Measurements from ENCODE around the gene PPM1F.
"Not testable (repeated sequence)": the region's sequence is repeated elsewhere in the genome, so short reads cannot be mapped to it uniquely, and the experiment has no call there.

Gene PPM1F

DNA sequence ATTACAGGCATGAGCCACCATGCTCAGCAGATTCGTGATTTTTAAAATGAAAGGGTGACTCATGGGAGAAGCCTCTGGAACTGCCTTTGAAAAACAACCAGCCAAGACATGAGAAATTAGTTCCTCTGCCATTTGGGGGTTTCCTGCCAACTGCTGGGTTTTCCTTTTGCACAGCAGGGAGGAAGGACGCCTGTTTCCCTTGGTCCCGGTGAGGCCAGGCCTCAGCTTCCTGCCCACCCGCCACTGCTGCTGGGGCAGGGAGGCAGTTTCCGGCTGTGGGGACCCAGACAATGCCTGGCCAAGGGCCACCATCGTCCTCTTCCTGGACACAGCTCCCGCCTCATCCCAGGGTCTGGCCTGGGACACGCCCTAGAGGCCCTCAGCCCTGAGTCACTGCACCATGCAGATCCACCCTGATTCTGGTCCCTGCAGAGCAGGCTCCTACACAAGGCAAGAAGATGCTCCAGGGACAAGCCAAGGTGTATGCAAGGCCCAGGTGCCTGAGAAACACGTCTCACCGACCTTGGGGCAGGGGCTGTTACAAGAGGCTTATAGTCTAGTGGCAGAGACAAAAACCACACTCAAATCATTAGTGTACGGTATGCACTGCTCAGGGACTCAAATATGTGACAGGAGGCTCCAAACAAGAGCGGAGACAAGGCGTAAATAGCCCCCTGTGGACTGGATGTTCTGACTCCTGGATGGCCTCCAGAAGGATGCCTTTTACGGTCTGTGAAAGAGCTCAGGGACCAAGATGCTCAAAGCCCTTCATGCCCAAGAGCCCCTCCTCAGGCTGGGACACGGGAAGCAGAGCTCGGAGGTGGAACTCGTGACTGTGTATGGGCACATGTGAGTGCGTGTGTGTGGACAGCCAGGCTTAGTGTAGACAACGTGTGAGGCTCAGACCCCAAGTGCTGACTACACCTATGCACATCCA, 10.0 kb downstream of the PPM1F start:
- H3K4me3 ChIP-seq (ENCODE audit: low read depth, low read length) = no peak overlapping the region

DNA sequence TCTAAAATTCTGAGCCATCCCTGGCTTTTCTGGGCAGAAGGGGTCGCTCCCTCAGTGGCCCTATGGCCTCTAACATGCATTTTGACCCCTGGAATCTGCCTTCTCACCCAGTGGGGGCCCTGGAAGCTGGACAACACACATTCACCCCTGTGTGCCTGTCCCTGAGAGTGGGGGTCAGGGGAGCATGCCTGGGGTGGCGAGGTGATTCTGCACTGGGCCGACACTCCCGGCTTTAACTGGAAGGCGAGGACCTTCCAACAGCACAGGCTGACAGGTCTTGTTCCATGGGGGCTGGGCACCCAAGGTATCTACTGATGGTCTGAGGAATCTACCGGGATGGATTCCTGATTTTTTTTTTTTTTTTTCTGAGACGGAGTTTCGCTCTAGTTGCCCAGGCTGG, 10.7 kb downstream of the PPM1F start:
- no peak overlapping the region for H3K4me3 ChIP-seq (ENCODE audit: low read depth, low read length)

DNA sequence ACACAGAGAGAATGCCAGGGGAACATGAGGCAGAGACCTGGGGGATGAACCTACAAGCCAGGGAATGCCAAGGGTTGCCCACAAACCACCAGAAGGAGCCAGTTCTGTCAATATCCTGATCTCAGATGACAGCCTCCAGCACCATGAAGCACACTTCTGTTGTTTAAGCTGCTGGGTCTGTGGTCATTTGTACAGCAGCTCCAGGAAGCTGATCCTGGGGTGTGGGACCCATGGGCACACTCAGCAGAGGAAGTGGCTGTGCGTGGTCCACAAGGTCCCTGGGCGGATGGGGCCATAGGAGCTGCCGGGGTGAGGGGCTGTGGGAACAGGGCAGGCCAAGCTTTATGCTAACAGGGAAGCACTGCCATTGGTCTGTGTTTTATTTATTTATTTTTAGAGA, 12.1 kb downstream of the PPM1F start:
- H3K4me3 ChIP-seq (ENCODE audit: low read depth, low read length) = no peak overlapping the region

DNA sequence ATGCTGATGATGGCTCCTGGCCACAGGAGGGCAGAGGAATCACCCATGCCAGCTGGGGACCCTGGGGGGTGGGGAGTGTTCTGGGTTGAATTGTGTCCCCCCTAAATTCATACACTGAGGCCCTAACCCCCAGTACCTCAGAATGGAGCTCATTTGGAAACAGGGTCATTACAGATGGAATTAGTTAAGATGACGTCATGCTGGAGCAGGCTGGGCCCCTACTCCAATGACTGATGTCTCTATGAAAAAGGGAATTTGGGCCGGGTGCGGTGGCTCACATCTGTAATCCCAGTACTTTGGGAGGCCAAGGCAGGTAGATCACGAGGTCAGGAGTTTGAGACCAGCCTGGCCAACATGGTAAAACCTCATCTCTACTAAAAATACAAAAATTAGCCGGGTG, 12.7 kb downstream of the PPM1F start:
- H3K4me3 ChIP-seq (ENCODE audit: low read depth, low read length) = not testable (repeated sequence)

DNA sequence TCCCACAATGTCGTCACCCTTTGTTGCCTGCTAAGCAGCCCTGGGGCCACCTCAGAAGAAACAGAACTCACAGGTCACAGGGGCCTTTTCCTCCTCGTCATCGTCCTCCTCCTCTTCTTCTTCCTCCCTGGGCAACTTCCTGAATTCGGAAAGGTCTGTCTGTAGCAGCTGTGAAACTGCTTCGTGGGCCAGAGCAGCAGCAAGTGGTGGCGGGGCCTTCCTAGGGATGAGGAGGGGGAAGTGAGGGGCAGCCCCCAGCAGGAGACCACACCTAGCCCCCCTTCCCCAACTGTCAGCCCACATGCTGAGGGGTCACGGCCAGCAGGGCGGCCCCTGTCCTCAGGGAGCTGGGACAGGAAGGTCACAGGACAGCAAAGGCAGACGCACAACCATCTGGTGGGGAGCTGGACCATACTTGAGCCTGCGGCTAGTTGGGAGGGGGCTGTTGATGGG, 13.2 kb downstream of the PPM1F start:
- H3K4me3 ChIP-seq (ENCODE audit: low read depth, low read length) = no peak overlapping the region

DNA sequence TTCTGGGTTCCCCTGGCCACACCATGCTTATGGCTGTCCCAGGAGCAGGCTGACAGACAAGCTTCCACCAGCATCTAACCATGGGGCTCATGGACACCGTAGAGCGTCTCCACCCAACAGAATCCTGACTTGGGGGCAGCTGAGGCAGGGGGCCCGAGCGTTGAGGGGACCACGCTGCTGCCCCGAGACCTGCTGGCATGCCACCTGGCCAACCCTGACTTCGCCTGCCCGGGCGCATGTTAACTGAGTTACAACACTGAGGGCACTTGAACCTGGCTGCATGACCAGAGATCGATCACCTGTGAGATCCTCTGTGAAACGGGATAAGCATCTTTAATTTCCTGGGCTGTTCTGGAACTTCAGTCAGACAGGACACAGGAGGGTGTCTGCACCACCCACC, 13.7 kb downstream of the PPM1F start:
- H3K4me3 ChIP-seq (ENCODE audit: low read depth, low read length) = no peak overlapping the region

DNA sequence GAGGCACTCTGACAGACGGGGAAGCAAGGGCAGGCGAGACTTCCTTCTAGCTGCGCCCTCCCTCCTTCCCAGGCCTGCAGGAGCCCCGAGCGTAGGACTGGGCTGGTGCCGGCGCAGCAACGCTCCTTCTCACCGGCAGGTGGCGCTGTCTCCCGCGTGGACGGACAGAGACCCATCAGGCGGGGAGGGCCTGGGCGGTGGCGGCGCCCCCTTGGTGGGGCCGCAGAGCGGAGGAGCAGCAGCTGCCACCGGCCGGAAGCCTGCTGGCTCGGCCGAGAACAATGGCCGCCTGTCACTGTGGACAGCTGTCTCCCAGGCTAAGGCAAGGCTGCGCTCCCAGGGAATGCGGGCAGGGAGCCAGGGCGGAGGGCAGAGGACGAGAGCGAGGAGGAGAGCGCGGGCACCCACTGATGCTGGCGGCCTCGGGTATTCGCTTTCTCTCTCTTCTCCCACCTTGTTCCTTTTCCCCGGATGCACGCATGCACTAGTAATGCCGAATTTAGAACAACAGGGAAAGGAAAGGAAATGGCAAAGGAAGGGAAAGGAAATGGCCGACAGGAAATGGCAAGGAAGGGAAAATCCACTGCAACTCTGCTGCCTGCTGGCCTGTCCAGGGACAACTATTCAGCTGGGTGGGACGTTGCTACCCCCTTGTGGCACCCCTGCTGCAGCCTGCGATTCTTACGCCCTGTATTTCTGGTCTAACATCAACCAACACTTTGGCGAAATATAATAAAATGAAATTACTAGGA, 14.4 kb downstream of the PPM1F start:
- H3K4me3 ChIP-seq (ENCODE audit: low read depth, low read length) = peak overlapping the region; percentile 82

DNA sequence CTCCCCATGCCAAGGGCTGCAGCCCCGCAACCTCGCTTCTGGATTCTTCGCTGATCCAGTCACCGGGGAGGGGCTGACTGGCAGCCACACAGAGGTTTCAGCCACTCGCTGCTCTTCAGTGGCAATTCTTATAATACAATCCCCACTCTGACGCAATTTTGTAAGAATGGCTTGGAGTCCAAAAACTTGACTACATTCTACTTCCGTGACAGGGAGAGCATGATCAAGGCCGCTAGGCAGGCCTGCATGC, 14.9 kb downstream of the PPM1F start:
- H3K4me3 ChIP-seq (ENCODE audit: low read depth, low read length) = no peak overlapping the region

DNA sequence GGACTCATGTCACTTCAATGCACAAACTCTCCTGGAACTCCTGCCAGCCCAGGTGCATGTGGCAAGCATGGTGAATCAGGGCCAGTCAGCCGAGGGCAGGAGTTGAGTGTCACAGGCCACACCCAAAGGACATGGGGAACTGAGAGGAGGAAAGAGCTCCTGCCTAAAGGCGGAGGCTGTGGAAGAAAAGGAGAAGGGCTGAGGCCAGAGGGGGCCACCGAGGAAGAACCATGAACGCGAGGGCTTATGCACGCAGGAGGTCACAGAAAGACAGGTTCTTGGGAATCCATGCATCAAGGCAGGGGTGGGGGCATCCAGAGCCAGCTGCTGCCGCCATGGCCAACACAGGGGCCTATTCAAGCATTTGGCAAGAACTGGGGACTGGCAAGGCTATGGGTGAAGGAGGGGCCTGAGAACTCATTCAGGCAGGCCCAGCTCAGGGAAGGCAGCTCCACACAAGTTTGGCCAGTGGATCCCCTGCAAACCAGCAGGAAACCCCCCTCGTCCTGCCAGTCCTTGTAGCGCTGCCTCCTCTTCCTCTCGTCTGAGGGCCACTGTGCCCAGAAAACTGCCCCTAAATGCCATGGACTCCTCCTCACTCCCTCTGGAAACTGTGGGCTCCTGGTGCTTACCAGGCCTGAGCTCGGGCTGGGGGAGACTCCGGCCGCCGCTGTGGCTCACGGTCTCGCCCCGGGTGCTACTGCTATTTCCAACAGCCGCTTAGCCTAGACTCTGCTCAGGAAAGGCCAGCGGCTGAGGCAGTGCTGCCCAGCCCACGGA, 15.4 kb downstream of the PPM1F start:
- H3K4me3 ChIP-seq (ENCODE audit: low read depth, low read length) = no peak overlapping the region

DNA sequence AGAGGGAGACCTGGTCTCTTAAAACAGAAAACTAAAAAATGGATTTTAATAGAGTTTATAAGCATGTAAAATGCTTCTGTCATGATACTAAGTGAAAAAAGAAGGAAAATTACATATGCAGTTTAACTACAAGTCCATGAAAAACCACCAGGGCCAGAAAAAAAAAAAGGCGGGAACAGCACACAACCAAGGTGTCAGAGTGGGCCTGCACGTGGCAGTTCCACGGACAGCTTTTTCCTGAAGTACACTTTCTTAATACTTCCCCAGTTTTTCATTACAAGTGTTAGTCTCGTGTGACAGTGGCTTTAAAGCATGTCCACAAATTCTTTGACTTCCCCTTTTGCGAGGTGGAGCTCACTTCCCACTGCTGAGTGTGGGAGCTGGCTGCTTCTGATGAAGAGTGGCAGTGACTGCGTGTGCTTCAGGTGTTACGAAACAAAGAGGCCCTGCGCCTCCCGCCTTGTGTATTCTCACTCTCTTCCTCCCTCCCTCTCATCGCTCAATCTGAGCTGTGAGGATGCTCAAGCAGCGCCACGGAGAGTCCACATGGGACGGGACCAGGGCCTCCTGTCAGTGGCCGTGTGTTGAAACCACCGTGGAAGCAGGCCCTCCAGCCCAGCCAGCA, 16.4 kb downstream of the PPM1F start:
- H3K4me3 ChIP-seq (ENCODE audit: low read depth, low read length) = no peak overlapping the region

DNA sequence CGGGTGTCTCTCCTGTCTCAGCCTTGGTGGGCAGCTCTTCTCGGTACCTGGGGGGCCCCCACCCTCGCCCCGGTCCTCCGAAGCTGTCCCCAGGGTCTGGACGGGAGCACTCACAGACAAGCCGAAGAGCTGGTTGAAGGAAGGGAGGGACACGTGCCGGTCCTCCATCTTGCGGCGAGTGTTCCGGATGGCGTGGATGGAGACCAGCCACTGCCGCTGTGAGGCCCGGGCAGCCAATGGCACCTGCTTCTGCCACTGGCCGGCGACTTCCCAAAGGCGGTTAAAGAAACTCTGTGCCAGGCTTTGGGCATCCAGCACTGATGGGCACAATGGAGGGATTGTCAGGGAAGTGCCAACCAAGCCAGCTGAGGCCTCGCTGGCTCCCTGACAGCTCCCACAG, 18.7 kb downstream of the PPM1F start:
- H3K4me3 ChIP-seq (ENCODE audit: low read depth, low read length) = no peak overlapping the region

DNA sequence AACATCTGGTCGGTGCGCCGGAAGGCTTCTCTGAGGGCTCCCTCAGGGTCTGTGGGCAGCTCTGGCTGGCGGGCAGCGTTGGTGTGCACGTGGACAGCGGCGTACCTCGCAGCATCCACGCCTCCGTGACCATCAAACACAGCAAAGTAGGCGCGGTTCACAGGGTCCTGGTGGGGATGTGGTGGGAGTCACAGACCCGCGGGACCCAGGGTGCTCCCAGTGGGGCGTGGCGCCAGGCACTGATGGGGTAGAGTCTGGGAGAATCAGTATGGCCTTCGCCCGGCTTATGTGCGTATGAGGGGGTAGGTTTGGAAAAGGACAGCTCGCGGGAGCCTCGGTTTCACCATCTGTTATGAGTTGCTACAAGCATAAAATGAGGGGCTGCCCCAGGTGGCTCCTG, 19.2 kb downstream of the PPM1F start:
- no peak overlapping the region for H3K4me3 ChIP-seq (ENCODE audit: low read depth, low read length)

DNA sequence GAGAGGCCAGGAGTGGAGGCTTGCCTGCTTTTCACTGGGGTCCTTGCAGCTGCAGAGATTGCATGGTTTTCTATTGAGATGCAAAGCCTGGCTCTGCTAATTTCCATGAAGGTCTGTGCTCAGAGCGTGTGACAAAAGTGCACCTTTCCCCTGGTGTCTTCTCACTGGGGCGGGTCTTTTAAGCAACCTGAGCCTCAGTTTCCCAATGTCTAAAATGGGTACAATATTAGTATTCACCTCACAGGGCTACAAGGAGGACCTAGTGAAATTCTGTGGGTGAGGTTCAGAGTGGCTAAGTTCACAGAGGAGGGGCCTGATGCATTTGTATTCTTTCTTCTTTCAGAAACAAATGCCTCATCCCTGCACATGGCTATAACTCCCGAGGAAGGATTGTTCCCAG, 20.3 kb downstream of the PPM1F start:
- no peak overlapping the region for H3K4me3 ChIP-seq (ENCODE audit: low read depth, low read length)

DNA sequence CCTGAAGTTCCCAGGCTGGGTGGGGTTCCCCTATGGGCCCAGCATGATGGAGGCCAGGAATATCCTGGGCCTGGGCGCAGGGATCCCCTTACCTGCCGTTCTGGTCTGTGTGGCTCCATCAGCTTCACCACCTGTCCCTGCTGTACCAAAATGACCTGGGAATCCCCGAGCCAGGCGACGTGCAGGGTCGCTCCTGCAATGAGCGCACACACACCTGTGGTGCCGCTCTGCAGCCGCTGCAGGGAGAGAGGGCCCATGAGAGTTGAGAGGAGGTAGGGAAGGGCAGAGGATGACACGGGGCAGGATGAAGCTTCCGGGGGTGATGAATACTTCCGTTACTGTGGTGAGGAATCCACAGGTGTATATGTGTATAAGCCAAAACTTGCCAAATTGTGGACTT, 21.6 kb downstream of the PPM1F start:
- H3K4me3 ChIP-seq (ENCODE audit: low read depth, low read length) = no peak overlapping the region

DNA sequence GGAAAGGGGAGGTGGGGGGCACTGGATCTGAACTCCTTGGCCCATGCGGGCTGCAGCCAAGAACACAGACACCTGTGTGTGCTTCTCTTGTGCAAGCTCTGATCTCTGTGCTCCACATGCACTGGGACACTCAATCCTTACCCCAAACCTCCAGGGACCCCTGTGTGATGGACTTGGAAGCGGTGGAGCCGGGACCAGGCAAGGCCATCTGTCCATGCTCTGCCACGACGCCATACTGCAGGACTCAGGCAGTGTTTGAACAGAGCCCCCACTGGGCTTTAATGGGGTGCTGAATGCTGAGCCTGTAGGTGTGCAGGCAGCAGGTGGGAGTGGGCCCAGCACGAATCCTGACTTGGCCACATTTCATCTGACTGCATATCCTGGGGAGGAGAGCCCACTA, 23.4 kb downstream of the PPM1F start:
- H3K4me3 ChIP-seq (ENCODE audit: low read depth, low read length) = no peak overlapping the region

DNA sequence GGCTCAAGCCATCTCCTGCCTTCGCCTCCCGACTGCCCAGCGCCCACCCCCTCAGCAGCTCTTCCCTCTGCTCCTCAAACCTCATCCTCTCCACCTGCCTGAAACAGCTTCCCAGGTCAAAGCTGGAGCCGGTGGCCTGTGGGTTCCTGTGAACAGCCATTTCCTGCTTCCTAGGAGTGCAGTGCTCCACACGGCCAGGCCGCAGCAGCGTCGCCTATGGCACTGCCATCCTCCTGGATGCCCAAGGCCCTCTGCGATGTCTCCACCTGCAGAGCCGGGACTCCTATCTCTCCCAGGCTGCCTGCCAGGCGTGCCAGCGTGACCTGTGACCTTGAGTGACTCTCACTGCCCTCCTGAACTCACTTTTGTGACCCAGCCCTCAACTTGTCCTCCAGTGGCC, 24.6 kb downstream of the PPM1F start:
- no peak overlapping the region for H3K4me3 ChIP-seq (ENCODE audit: low read depth, low read length)

DNA sequence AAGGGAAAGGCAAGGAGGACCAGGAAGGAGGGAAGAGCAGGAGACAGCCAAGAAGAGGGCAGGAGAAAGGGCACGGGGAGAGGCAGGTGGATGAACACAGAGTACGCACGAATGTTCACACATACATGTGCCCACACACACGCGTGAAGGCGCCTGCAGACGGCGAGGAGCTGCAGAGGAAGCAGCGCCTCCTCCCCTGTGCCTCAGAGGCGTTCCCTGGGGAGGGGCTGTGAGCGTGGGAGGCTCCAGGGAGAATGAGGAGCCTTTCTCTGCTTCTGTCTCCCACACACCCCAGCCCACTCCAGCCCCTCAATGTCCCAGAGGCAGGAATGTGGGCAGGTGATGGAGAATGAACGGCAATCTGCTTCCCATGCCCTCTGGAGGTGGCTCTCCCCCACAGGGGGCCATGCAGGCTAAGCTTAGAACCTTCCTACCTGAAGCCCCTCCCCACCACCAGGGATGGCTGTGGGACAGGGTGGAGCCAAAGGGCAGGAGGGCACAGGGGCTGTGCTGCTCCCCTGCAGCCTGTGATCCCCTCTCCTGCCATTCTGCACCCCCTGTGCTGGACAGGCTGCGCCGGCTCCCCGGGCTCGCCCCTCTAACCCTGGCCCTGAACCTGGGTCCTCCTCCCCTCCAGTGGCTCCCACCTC, 25.3 kb downstream of the PPM1F start:
- no peak overlapping the region for H3K4me3 ChIP-seq (ENCODE audit: low read depth, low read length)

DNA sequence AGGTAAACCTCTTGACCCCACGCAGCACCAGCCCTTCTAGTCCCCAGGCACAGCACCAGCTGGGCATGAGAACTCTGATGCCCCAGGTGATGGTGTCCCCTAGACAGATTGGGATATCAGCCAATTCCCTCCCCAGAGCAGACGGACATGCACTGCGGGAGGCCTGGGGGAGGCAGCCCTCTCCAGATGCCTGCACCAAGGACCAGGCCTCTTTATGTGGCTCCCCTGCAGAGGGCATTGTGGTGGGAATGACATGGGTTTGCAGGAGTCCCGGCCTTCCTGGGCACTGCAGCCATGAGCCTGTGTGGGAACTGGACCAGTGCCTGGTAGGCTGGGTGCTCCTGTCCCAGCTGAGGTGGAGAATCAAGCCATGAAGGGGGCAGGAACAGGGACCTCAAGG, 25.9 kb downstream of the PPM1F start:
- no peak overlapping the region for H3K4me3 ChIP-seq (ENCODE audit: low read depth, low read length)

DNA sequence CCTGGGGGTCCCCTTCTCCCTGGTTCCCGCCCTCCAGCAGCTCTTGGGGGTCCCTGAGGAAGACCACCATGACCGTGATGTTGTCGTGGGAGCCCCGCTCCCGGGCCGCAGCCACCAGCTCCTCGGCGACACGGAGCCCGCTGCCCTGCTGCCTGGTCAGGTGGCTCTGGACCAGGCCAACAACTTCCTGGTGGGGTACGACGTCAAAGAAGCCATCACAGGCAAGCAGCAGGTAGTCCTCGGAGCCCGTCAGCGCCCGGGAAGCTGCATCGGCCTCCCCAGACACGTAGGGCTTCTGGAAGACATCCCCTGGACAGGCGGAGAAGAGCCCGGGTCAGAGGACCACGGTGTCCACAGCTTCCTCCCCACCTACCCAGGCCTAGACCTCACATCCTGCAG, 29.5 kb downstream of the PPM1F start:
- H3K4me3 ChIP-seq (ENCODE audit: low read depth, low read length) = no peak overlapping the region

DNA sequence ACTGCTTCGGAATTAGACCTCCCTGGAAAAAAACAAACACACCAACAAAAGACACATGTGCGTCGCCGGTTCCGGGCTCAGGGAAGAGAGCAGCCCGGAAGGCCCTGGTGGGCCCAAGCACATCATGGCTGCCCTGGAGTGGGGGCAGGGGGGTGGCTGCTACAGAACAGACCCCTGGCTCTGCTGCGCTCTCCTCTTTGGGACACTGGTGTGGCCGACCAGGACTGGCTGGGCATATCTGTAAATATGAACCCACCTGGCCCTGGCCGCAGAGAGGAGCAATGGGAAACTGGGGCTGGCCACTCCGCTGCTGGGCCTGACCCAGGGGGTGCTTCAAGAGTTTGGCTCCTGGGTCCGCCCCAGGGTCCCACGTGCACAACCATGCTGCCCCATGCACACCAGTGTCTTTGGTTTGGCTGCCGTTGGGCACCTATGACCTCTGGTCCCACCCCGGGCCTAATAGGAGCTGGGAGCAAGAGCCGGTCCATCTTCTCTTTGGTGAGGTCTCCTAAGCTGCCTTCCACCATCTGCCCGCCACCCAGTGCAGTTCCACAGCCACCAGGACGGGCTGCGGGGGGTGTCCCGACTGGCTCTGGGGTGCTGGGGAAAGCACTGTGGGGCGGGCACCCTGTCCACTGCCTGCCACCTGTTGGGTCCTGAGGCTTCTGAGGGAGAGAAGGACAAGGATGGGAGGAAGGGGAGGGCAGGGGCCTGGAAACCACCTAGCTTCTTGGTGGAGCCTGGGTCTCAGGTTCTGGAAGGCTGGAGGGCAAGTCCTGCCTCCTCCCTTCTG, 30.1 kb downstream of the PPM1F start:
- H3K4me3 ChIP-seq (ENCODE audit: low read depth, low read length) = no peak overlapping the region
